SK-N-SH (cell line): ENCODE results near the gene SPIRE2. TPM values are rescaled to one million over a fixed set of nuclear protein-coding genes. Genes with fewer than 3 reads are reported as not detected.

ENCODE experiments used
- CTCF ChIA-PET: fragments of 300-600, 350-600 bp; formaldehyde crosslinking; extraction: SDS; loops from one replicate; lab custom pipeline; 2021; lab: Yijun Ruan, JAX
- POLR2A ChIA-PET: fragments of 350-600 bp; sonication (Branson Sonifier 250); formaldehyde crosslinking; extraction: SDS; loops from one replicate; lab custom pipeline; 2020; ENCODE audit warnings: antibody characterized with exemption, inconsistent platforms; lab: Yijun Ruan, JAX
- DNase-seq: peaks from one replicate; pipeline ENCODE4 v3.0.0; 2012
- H2AFZ ChIP-seq: fragments of 200-600 bp; sonication (generic); 2 replicates; pipeline ENCODE4 v1.8.1; 2016; ENCODE audit warnings: antibody characterized with exemption, mild to moderate bottlenecking, low read depth
- H3F3A ChIP-seq: fragments of 200-600 bp; sonication (generic); replicated peaks from 2 replicates; pipeline ENCODE3; 2016; ENCODE audit warnings: antibody characterized with exemption, mild to moderate bottlenecking; ENCODE audit not compliant: insufficient read depth
- H3K27ac ChIP-seq, 2 experiments: fragments of 200-500 bp in 1 of 2; fragments of 200-600 bp in 1 of 2; sonication (Bioruptor generic) in 1 of 2; sonication (generic), shearing (Covaris generic) in 1 of 2; 2 replicates each; pipeline versions ENCODE4 v1.5.1 to v1.6.1; 2014 to 2016; ENCODE audit warnings: low read depth in 2 of 2, inconsistent platforms in 1 of 2, low read length in 1 of 2, mild to moderate bottlenecking in 1 of 2, mixed read lengths in 1 of 2
- H3K27me3 ChIP-seq: fragments of 200-600 bp; sonication (generic), shearing (Covaris generic); 2 replicates; pipeline ENCODE4 v1.6.1; 2016; ENCODE audit warnings: mixed run types; ENCODE audit not compliant: insufficient read depth
- H3K36me3 ChIP-seq, 2 experiments: fragments of 200-500 bp in 1 of 2; fragments of 200-600 bp in 1 of 2; sonication (Bioruptor generic) in 1 of 2; sonication (generic) in 1 of 2; replicated peaks in 1 of 2; 2 replicates each; pipeline versions ENCODE3 to v1.5.1; 2014 to 2016; ENCODE audit warnings: low read length in 1 of 2, mild to moderate bottlenecking in 1 of 2; ENCODE audit not compliant: insufficient read depth in 2 of 2, control insufficient read depth in 1 of 2
- H3K4me1 ChIP-seq, 2 experiments: fragments of 200-500 bp in 1 of 2; fragments of 200-600 bp in 1 of 2; sonication (Bioruptor generic) in 1 of 2; sonication (generic), shearing (Covaris generic) in 1 of 2; 2 replicates each; pipeline versions ENCODE4 v1.5.1 to v1.6.1; 2014 to 2016; ENCODE audit warnings: low read depth in 1 of 2, low read length in 1 of 2, mixed run types in 1 of 2; ENCODE audit not compliant: insufficient read depth in 2 of 2, control insufficient read depth in 1 of 2
- H3K4me2 ChIP-seq: fragments of 200-600 bp; sonication (generic), shearing (Covaris generic); 2 replicates; pipeline ENCODE4 v1.6.1; 2017; ENCODE audit warnings: mixed run types
- H3K4me3 ChIP-seq, 2 experiments: fragments of 200-500 bp in 1 of 2; fragments of 200-600 bp in 1 of 2; sonication (Bioruptor generic) in 1 of 2; sonication (generic), shearing (Covaris generic) in 1 of 2; 2 replicates each; pipeline versions ENCODE4 v1.5.1 to v1.8.1; 2014 to 2016; ENCODE audit warnings: low read depth in 2 of 2, inconsistent platforms in 1 of 2, low read length in 1 of 2, mild to moderate bottlenecking in 1 of 2, mixed read lengths in 1 of 2, moderate library complexity in 1 of 2
- H3K79me2 ChIP-seq: fragments of 200-600 bp; sonication (generic); 2 replicates; pipeline ENCODE4 v1.8.1; 2017; ENCODE audit warnings: mild to moderate bottlenecking; ENCODE audit not compliant: insufficient read depth
- H3K9ac ChIP-seq: fragments of 200-600 bp; sonication (generic); 2 replicates; pipeline ENCODE4 v1.6.1; 2017; ENCODE audit warnings: mixed run types
- H3K9me2 ChIP-seq: fragments of 200-600 bp; sonication (generic); 2 replicates; pipeline ENCODE4 v1.6.1; 2017; ENCODE audit warnings: mixed run types
- H3K9me3 ChIP-seq: fragments of 200-600 bp; sonication (generic); 2 replicates; pipeline ENCODE4 v1.6.1; 2017; ENCODE audit warnings: mixed run types, mild to moderate bottlenecking, moderate library complexity
- H4K20me1 ChIP-seq: fragments of 200-600 bp; sonication (generic); 2 replicates; pipeline ENCODE4 v1.6.1; 2017; ENCODE audit warnings: mild to moderate bottlenecking, mixed run types; ENCODE audit not compliant: insufficient read depth
- JUND ChIP-seq: IDR thresholded peaks from 2 replicates; pipeline ENCODE4 v1.4.0; 2012
- RFX5 ChIP-seq: IDR thresholded peaks from 2 replicates; pipeline ENCODE4 v1.6.1; 2012; ENCODE audit warnings: mild to moderate bottlenecking, improper control_type of control experiment, low read length
- SMC3 ChIP-seq: IDR thresholded peaks from 2 replicates; pipeline ENCODE4 v1.6.1; 2012; ENCODE audit warnings: low read depth, low read length, improper control_type of control experiment
- TAF1 ChIP-seq: IDR thresholded peaks from 2 replicates; pipeline ENCODE4 v1.6.1; 2012; ENCODE audit warnings: low read depth, mild to moderate bottlenecking, low read length, moderate library complexity, borderline replicate concordance
- whole genome bisulfite sequencing: methylation state at CpG from one replicate; pipeline ENCODE4 v1.1.6; 2017; ENCODE audit warnings: low lambda C conversion rate; 5-methylcytosine and 5-hydroxymethylcytosine counted together
- polyA plus RNA-seq, 3 experiments: library from polyadenylated mRNA; depleted of rRNA; stranded (reverse); fragments of >200 nt; gene quantifications; 2 replicates each; pipeline ENCODE4 v1.2.3, GENCODE V29; 2012

The SPIRE2 gene
- polyA plus RNA-seq, 1 of the 3 experiments (the other 2 are of a cell fraction) = 15.3 TPM

GRCh38 chr16:89920723-89921122 is 92.4 kb downstream of the SPIRE2 start:
- H3K4me3 ChIP-seq = no peak overlapping the region
- TF ChIP-seq TAF1 = no peak
- TF ChIP-seq SMC3 = no peak
- TF ChIP-seq JUND = no peak
- TF ChIP-seq RFX5 = no peak

More at GRCh38 chr16:89920723-89921122, 92.4 kb downstream of the SPIRE2 start:
- Histone ChIP-seq H3K27ac (peak overlapping the region; percentile 97 to 100), H3K79me2 (peaks cover 29% of the 10 kb centered on the region), H2AFZ (no peak overlapping the region), H3K36me3 (no peaks in the 10 kb centered on the region), H3F3A (peaks cover 34% of the 10 kb centered on the region), H3K9ac (0 out of 2 replicates have a peak overlapping the region, but pooled peaks have one; percentile 96), H3K9me2 (no peaks in the 10 kb centered on the region), H3K4me1 (peaks cover 12 to 47% of the 10 kb centered on the region in 2 experiments; a peak in 3 of 4 replicates), H4K20me1 (peaks cover 24% of the 10 kb centered on the region), H3K9me3 (no peaks in the 10 kb centered on the region), H3K27me3 (no peaks in the 10 kb centered on the region), H3K4me2 (peak overlapping the region; percentile 93)
- POLR2A ChIA-PET = no interaction called here
- WGBS = 72% methylated on average over 6 of the region's 6 CpGs
- no peak for DNase-seq
- CTCF ChIA-PET = interaction anchor here (1.6 to 6.1 kb wide), 2 partner anchors 11 to 60 kb away, joined by 3 to 53 read pairs; no protein-coding TSS in a partner anchor

Other genes starting within 250 kb of the SPIRE2 start
- 0.05 TPM in 1 of 2 replicates, not detected in the other for gene DPEP1, start 214.8 kb upstream of the SPIRE2 start, polyA plus RNA-seq (2012; rRNA removed)
- 138 and 143 TPM in 2 replicates for gene CHMP1A, start 170.8 kb upstream of the SPIRE2 start, polyA plus RNA-seq (2012; rRNA removed)
- 7.2 and 8.5 TPM in 2 replicates for gene SPATA33, start 170.6 kb upstream of the SPIRE2 start, polyA plus RNA-seq (2012; rRNA removed)
- gene CDK10, start 141.8 kb upstream of the SPIRE2 start, polyA plus RNA-seq (2012; rRNA removed) = 84.7 and 94.5 TPM in 2 replicates
- 7.8 and 8.6 TPM in 2 replicates for gene SPATA2L, start 126.8 kb upstream of the SPIRE2 start, polyA plus RNA-seq (2012; rRNA removed)
- 9.2 and 10.1 TPM in 2 replicates for gene VPS9D1, start 107.6 kb upstream of the SPIRE2 start, polyA plus RNA-seq (2012; rRNA removed)
- gene ZNF276, start 106.9 kb upstream of the SPIRE2 start, polyA plus RNA-seq (2012; rRNA removed) = 24.9 and 27.0 TPM in 2 replicates
- gene FANCA, start 11.8 kb upstream of the SPIRE2 start, polyA plus RNA-seq (2012; rRNA removed) = 21.5 and 23.9 TPM in 2 replicates
- 162 and 208 TPM in 2 replicates for gene TCF25, start 45.1 kb downstream of the SPIRE2 start, polyA plus RNA-seq (2012; rRNA removed)
- gene MC1R, start 90.4 kb downstream of the SPIRE2 start, polyA plus RNA-seq (2012; rRNA removed) = 11.1 and 12.7 TPM in 2 replicates
- 375 and 428 TPM in 2 replicates for gene TUBB3, start 94.9 kb downstream of the SPIRE2 start, polyA plus RNA-seq (2012; rRNA removed)
- gene DEF8, start 120.3 kb downstream of the SPIRE2 start, polyA plus RNA-seq (2012; rRNA removed) = 112 and 119 TPM in 2 replicates
- 23.5 and 27.9 TPM in 2 replicates for gene DBNDD1, start 191.0 kb downstream of the SPIRE2 start, polyA plus RNA-seq (2012; rRNA removed)
- not detected in 2 replicates for gene PRDM7, start 248.9 kb downstream of the SPIRE2 start, polyA plus RNA-seq (2012; rRNA removed)